K562 (cell line): ENCODE data around the gene NOSTRIN. TPM values are rescaled to one million over a fixed set of nuclear protein-coding genes. Genes with fewer than 3 reads are reported as not detected.

Source experiments
- ATAC-seq: fragments of 200-7000 bp; cut with Tn5 transposase; 3 replicates; pipeline ENCODE4 v1.9.1; 2020; ENCODE audit warnings: moderate library complexity
- BruUV-seq: library from RNA; stranded (reverse); fragments of 400-500 nt; replicated peaks from 2 replicates; lab custom pipeline; 2021; lab: Mats Ljungman, UMichigan
- CTCF ChIA-PET: fragments of 300-600 bp; formaldehyde crosslinking; extraction: SDS; loops from one replicate; lab custom pipeline; 2021; ENCODE audit warnings: low intra/inter-chr PET ratio; lab: Yijun Ruan, JAX
- POLR2A ChIA-PET: fragments of 300-600, 350-650 bp; sonication (Branson Sonifier 250); formaldehyde crosslinking; extraction: SDS; loops from one replicate; lab custom pipeline; 2021; ENCODE audit warnings: antibody characterized with exemption, inconsistent platforms; lab: Yijun Ruan, JAX
- DNase-seq, 4 experiments: peaks; one replicate each; pipeline versions ENCODE4 v3.0.0 to v3.0.0-alpha.2; 2011 to 2018; ENCODE audit warnings: low spot score in 3 of 4, mixed read lengths in 3 of 4; ENCODE audit errors: extremely low read depth in 1 of 4
- FAIRE-seq: peaks from 2 replicates; lab custom pipeline; 2011; peaks lifted over from hg19 to GRCh38; lab: Jason Lieb, UNC
- H2AFZ ChIP-seq: 2 replicates; pipeline ENCODE4 v1.6.0; 2011; ENCODE audit warnings: low read depth, low read length, control low read depth, inconsistent platforms
- H3K27ac ChIP-seq: fragments of 200-600 bp; 3 replicates; pipeline ENCODE4 v1.8.0; 2011; ENCODE audit warnings: low read depth, mild to moderate bottlenecking, control low read depth, inconsistent platforms, low read length, moderate library complexity, mixed read lengths; ENCODE audit errors: extremely low read depth
- H3K27me3 ChIP-seq, 2 experiments: fragments of 300-600 bp in 1 of 2; 2 replicates in 1 of 2; 3 replicates in 1 of 2; pipeline versions ENCODE4 v1.6.0 to v1.8.0; 2011; ENCODE audit warnings: inconsistent platforms in 2 of 2, low read length in 2 of 2, mild to moderate bottlenecking in 1 of 2, mixed read lengths in 1 of 2, moderate library complexity in 1 of 2; ENCODE audit not compliant: control insufficient read depth in 2 of 2, insufficient read depth in 2 of 2
- H3K36me3 ChIP-seq: fragments of 300-600 bp; 3 replicates; pipeline ENCODE4 v1.8.0; 2011; ENCODE audit warnings: mild to moderate bottlenecking, low read length, inconsistent platforms; ENCODE audit not compliant: control insufficient read depth, insufficient read depth
- H3K4me1 ChIP-seq, 2 experiments: fragments of 200-600 bp in 1 of 2; replicated peaks in 1 of 2; 2 replicates in 1 of 2; 3 replicates in 1 of 2; pipeline versions ENCODE4 v1.5.1 to v1.8.0; 2011; ENCODE audit warnings: inconsistent platforms in 2 of 2, low read length in 2 of 2, mild to moderate bottlenecking in 1 of 2, mixed read lengths in 1 of 2, moderate library complexity in 1 of 2; ENCODE audit not compliant: control insufficient read depth in 2 of 2, insufficient read depth in 2 of 2
- H3K4me2 ChIP-seq: 2 replicates; pipeline ENCODE4 v1.6.1; 2011; ENCODE audit warnings: low read length, control low read depth, inconsistent platforms, mixed read lengths; ENCODE audit not compliant: insufficient read depth
- H3K4me3 ChIP-seq: fragments of 200-600 bp; sonication (generic), shearing (Covaris generic); 2 replicates; pipeline ENCODE4 v1.5.1; 2016; ENCODE audit warnings: control low read depth, inconsistent platforms
- H3K79me2 ChIP-seq: fragments of 200-600 bp; 3 replicates; pipeline ENCODE4 v1.8.0; 2011; ENCODE audit warnings: low read length, inconsistent platforms; ENCODE audit not compliant: control insufficient read depth, insufficient read depth
- H3K9ac ChIP-seq, 2 experiments: 2 replicates each; pipeline versions ENCODE4 v1.6.0 to v1.6.1; 2011; ENCODE audit warnings: low read depth in 2 of 2, low read length in 2 of 2, control low read depth in 1 of 2, inconsistent platforms in 1 of 2, mild to moderate bottlenecking in 1 of 2, mixed read lengths in 1 of 2; ENCODE audit not compliant: insufficient read depth in 1 of 2
- H3K9me1 ChIP-seq: one replicate; pipeline ENCODE4 v1.6.0; 2011; ENCODE audit warnings: inconsistent platforms, mild to moderate bottlenecking, low read length, moderate library complexity; ENCODE audit not compliant: control insufficient read depth, insufficient read depth
- H3K9me3 ChIP-seq: replicated peaks from 2 replicates; pipeline ENCODE4 v1.5.1; 2011; ENCODE audit warnings: low read depth, low read length, inconsistent platforms; ENCODE audit not compliant: control insufficient read depth, insufficient read depth
- H4K20me1 ChIP-seq: replicated peaks from 2 replicates; pipeline ENCODE4 v1.6.1; 2011; ENCODE audit warnings: low read length, inconsistent platforms, mixed read lengths; ENCODE audit not compliant: control insufficient read depth, insufficient read depth
- CREB3 ChIP-seq: fragments of 450-650 bp; conservative IDR thresholded peaks from 2 replicates; pipeline ENCODE4 v1.6.1; 2016; ENCODE audit warnings: missing genetic modification characterization, low read depth, mild to moderate bottlenecking, missing compliant biosample characterization, moderate library complexity
- DEAF1 ChIP-seq: fragments of 450-650 bp; formaldehyde crosslinking; IDR thresholded peaks from 2 replicates; pipeline ENCODE4 v1.4.0; 2020; ENCODE audit warnings: mild to moderate bottlenecking, moderate library complexity
- HDAC8 ChIP-seq: fragments of 450-650 bp; IDR thresholded peaks from 2 replicates; pipeline ENCODE4 v1.6.1; 2016; ENCODE audit warnings: mild to moderate bottlenecking, missing genetic modification characterization, moderate library complexity, missing compliant biosample characterization
- L3MBTL2 ChIP-seq: fragments of 450-650 bp; IDR thresholded peaks from 2 replicates; pipeline ENCODE4 v1.6.1; 2016; ENCODE audit warnings: mild to moderate bottlenecking, moderate library complexity
- REST ChIP-seq, 2 experiments: fragments of 450-650 bp; formaldehyde crosslinking in 1 of 2; IDR thresholded peaks; 2 replicates each; pipeline versions ENCODE4 v1.4.0 to v1.6.1; 2014 to 2020; ENCODE audit warnings: mild to moderate bottlenecking in 2 of 2, borderline replicate concordance in 1 of 2, low read depth in 1 of 2
- SETDB1 ChIP-seq: IDR thresholded peaks from one replicate; pipeline ENCODE4 v1.6.1; 2012; ENCODE audit warnings: low read length, control low read depth, inconsistent platforms
- SP2 ChIP-seq: IDR thresholded peaks from 2 replicates; pipeline ENCODE4 v1.6.1; 2011; ENCODE audit warnings: mild to moderate bottlenecking, low read depth, low read length, moderate library complexity; ENCODE audit not compliant: poor library complexity, severe bottlenecking; ENCODE audit errors: extremely low read depth
- WGBS: fragments of 100-300 bp; shearing (Covaris generic); methylation state at CpG from one replicate; pipeline ENCODE4 v1.1.6; 2016; ENCODE audit warnings: low coverage, mixed read lengths; ENCODE audit not compliant: insufficient coverage; ENCODE audit errors: missing lambda C conversion rate; 5-methylcytosine and 5-hydroxymethylcytosine counted together
- in situ Hi-C: fragments of 300-500 bp; cut with MboI; formaldehyde crosslinking; loops from 4 replicates; pipeline ENCODE4 v1.15.0; 2018; ENCODE audit warnings: inconsistent platforms, mixed read lengths
- intact Hi-C: fragments of 100-400 bp; cut with micrococcal nuclease; formaldehyde crosslinking; loops from 2 replicates; pipeline ENCODE4 v1.14.2; 2022
- polyA plus RNA-seq, 8 experiments: library from polyadenylated mRNA; depleted of rRNA in 4 of 8; stranded (reverse) in 5 of 8; unstranded in 3 of 8; fragments of >200 nt; fragmentation: Nextera tagmentation in 2 of 8; fragmentation: Illumina TruSeq in 1 of 8; extraction: Ambion mirVana in 2 of 8; extraction: Trizol in 1 of 8; gene quantifications; 2 replicates each; pipeline versions ENCODE4 v1.2.1 to v1.2.3, GENCODE V29; 2011 to 2014; ENCODE audit warnings: inconsistent platforms in 1 of 8, missing spikeins in 1 of 8
- total RNA-seq, 7 experiments: library from RNA; depleted of rRNA in 6 of 7; stranded (reverse); fragments of >200 nt in 6 of 7; fragmentation: Illumina TruSeq in 2 of 7; extraction: Trizol in 2 of 7; gene quantifications; 2 replicates each; pipeline versions ENCODE4 v1.2.1 to v1.2.3, GENCODE V29; 2011 to 2021; ENCODE audit warnings: low replicate concordance in 1 of 7

The NOSTRIN gene
- total and polyA plus RNA-seq, 9 of the 15 experiments (the other 6 are each of a cell fraction or from before 2014, with no cell fraction given): 26.7 to 82.9 (median 56.3) TPM

- ATAC-seq (peak; percentile 89), DNase-seq (peak in 2 of 4 experiments; percentile 54 to 64), FAIRE-seq (peak; percentile 73)
- H3K9ac ChIP-seq: no peak overlapping the region
- no TSS peak for BruUV-seq
- H3K79me2 ChIP-seq: no peaks in the 10 kb centered on the region
- no peak overlapping the region for H3K4me3 ChIP-seq
- no peaks in the 10 kb centered on the region; the same call in 2 of the 3 replicates for H3K36me3 ChIP-seq
- no peaks in the 10 kb centered on the region for H3K27me3 ChIP-seq
- no peak overlapping the region for H3K4me2 ChIP-seq
- in situ Hi-C loops (loop anchor here (5.0 kb wide), 1 partner anchor 412 kb away; no protein-coding TSS in a partner anchor), intact Hi-C loops (loop anchor here (1.0 to 5.0 kb wide), 3 partner anchors 46 to 412 kb away; no protein-coding TSS in a partner anchor)
- H3K4me1 ChIP-seq: peaks cover 5 to 18% of the 10 kb centered on the region in 2 experiments; a peak in 4 of 5 replicates
- WGBS: 23% methylated on average over 3 of the region's 3 CpGs
- no peak overlapping the region for H3K27ac ChIP-seq
- ChIA-PET POLR2A (interaction anchor here (0.6 kb wide), 1 partner anchor 68 kb away, joined by 3 read pairs; no protein-coding TSS in a partner anchor), CTCF (interaction anchor here (0.6 to 1.1 kb wide), 3 partner anchors 194 to 413 kb away, joined by 3 to 6 read pairs (median 4); no protein-coding TSS in a partner anchor)
- H3K9me3 ChIP-seq: no peaks in the 10 kb centered on the region
- no peaks in the 10 kb centered on the region for H3K9me1 ChIP-seq
- no peaks in the 10 kb centered on the region for H4K20me1 ChIP-seq
- H2AFZ ChIP-seq: no peak overlapping the region
- TF ChIP-seq REST (IDR thresholded peaks at IDR 0.05; ENCODE audit: borderline replicate concordance) (peak; percentile 72), REST (CRISPR knock-in tag; IDR thresholded peaks at IDR 0.05; ENCODE audit: low read depth) (no peak), DEAF1 (peak; percentile 78), SP2 (no peak), L3MBTL2 (no peak), HDAC8 (tag) (no peak), SETDB1 (no peak), CREB3 (tag) (no peak)
These were observed 43.2 kb upstream of the NOSTRIN start for GRCh38 chr2:168758970-168759820.
